ENCODE measurements around the gene HES5.

GRCh38 chr1:2501820-2502119, 28.3 kb downstream of the HES5 start:
- TF ChIP-seq, protein P1, sequence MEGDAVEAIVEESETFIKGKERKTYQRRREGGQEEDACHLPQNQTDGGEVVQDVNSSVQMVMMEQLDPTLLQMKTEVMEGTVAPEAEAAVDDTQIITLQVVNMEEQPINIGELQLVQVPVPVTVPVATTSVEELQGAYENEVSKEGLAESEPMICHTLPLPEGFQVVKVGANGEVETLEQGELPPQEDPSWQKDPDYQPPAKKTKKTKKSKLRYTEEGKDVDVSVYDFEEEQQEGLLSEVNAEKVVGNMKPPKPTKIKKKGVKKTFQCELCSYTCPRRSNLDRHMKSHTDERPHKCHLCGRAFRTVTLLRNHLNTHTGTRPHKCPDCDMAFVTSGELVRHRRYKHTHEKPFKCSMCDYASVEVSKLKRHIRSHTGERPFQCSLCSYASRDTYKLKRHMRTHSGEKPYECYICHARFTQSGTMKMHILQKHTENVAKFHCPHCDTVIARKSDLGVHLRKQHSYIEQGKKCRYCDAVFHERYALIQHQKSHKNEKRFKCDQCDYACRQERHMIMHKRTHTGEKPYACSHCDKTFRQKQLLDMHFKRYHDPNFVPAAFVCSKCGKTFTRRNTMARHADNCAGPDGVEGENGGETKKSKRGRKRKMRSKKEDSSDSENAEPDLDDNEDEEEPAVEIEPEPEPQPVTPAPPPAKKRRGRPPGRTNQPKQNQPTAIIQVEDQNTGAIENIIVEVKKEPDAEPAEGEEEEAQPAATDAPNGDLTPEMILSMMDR (IDR thresholded peaks at IDR 0.05 in 2 of 3, conservative IDR thresholded peaks at IDR 0.05 in 1 of 3; ENCODE audit: control insufficient read depth in 2 of 3, extremely low read depth in 1 of 3, insufficient read depth in 1 of 3, low read depth in 3 of 3, low read length in 3 of 3), result no peak
- TF ChIP-seq USF2 (IDR thresholded peaks at IDR 0.05; ENCODE audit: borderline replicate concordance, low read depth, low read length), result no peak
- TF ChIP-seq NBN (IDR thresholded peaks at IDR 0.05), result no peak
- no peak for TF ChIP-seq SPI1 (IDR thresholded peaks at IDR 0.05; ENCODE audit: borderline replicate concordance, insufficient read depth, low read depth, low read length)
